ENCODE results near the gene SAA4. TPM values are rescaled to one million over a fixed set of nuclear protein-coding genes. Genes with fewer than 3 reads are reported as not detected.

Gene SAA4
- total RNA-seq, 1 experiment from 2014 or later, result 0.50 TPM

DNA sequence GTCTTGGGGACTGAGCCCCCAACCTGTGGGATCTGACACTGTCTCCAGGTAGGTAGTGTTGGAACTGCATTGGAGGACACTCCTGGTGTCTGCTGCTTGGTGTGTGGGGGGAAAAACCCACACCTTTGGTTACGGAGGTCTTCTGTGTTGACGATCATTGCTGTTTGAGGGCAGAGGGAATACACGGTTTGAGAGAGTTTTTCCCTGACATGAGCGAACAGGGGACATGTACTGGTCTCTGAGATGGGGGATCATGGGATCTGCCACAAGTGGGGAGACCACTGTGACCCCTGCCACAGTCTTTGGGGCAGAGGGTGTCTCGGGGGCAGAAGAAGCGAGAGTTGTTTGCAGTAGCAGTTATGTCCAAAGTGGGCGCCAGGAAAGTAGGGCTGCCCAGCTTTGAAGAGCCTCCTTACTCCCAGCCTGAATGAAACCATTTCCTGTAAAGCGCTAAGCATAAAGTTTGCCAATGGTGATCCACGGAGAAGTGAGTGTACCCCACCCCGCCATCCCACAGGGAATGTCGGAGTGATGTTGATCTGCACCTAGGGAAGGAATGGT is 17.3 kb upstream of the SAA4 start:
- TF ChIP-seq, protein P1, sequence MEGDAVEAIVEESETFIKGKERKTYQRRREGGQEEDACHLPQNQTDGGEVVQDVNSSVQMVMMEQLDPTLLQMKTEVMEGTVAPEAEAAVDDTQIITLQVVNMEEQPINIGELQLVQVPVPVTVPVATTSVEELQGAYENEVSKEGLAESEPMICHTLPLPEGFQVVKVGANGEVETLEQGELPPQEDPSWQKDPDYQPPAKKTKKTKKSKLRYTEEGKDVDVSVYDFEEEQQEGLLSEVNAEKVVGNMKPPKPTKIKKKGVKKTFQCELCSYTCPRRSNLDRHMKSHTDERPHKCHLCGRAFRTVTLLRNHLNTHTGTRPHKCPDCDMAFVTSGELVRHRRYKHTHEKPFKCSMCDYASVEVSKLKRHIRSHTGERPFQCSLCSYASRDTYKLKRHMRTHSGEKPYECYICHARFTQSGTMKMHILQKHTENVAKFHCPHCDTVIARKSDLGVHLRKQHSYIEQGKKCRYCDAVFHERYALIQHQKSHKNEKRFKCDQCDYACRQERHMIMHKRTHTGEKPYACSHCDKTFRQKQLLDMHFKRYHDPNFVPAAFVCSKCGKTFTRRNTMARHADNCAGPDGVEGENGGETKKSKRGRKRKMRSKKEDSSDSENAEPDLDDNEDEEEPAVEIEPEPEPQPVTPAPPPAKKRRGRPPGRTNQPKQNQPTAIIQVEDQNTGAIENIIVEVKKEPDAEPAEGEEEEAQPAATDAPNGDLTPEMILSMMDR (IDR thresholded peaks at IDR 0.05), result no peak
- TF ChIP-seq SMAD3 (CRISPR knock-in tag; IDR thresholded peaks at IDR 0.05; ENCODE audit: borderline replicate concordance) (no peak), GTF2I (CRISPR knock-in tag; conservative IDR thresholded peaks at IDR 0.05) (no peak), IRF2 (CRISPR knock-in tag; IDR thresholded peaks at IDR 0.05; ENCODE audit: borderline replicate concordance, low read depth) (no peak), JAZF1 (CRISPR knock-in tag; IDR thresholded peaks at IDR 0.05) (no peak)
- TF ChIP-seq, protein P2, sequence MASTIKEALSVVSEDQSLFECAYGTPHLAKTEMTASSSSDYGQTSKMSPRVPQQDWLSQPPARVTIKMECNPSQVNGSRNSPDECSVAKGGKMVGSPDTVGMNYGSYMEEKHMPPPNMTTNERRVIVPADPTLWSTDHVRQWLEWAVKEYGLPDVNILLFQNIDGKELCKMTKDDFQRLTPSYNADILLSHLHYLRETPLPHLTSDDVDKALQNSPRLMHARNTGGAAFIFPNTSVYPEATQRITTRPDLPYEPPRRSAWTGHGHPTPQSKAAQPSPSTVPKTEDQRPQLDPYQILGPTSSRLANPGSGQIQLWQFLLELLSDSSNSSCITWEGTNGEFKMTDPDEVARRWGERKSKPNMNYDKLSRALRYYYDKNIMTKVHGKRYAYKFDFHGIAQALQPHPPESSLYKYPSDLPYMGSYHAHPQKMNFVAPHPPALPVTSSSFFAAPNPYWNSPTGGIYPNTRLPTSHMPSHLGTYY (CRISPR knock-in tag; IDR thresholded peaks at IDR 0.05), result no peak
- no peak for ATAC-seq
- Mint-ChIP-seq H3K27ac (no peak overlapping the region), H3K27me3 (ENCODE audit: low read depth) (no peaks in the 10 kb centered on the region; the same call in 1 of the 2 replicates), H3K4me3 (no peak overlapping the region), H3K36me3 (no peaks in the 10 kb centered on the region), H3K4me1 (no peaks in the 10 kb centered on the region), H3K9me3 (no peaks in the 10 kb centered on the region)
- no peak for DNase-seq (ENCODE audit: low spot score)
- ChIA-PET POLR2A (interaction anchor here (1.3 kb wide), 1 partner anchor 10 kb away, joined by 3 read pairs; no protein-coding TSS in a partner anchor), CTCF (no interaction called here)

GRCh38 chr11:18253233-18253632 is 16.6 kb upstream of the SAA4 start:
- ChIA-PET POLR2A (interaction anchor here (1.3 kb wide), 1 partner anchor 10 kb away, joined by 3 read pairs; no protein-coding TSS in a partner anchor), CTCF (interaction anchor here (1.1 to 1.6 kb wide), 2 partner anchors 9 to 22 kb away, joined by 4 to 7 read pairs; no protein-coding TSS in a partner anchor)
- no peak overlapping the region for H3K4me3 Mint-ChIP-seq
- no peaks in the 10 kb centered on the region; the same call in 1 of the 2 replicates for H3K27me3 Mint-ChIP-seq (ENCODE audit: low read depth)
- no peaks in the 10 kb centered on the region for H3K9me3 Mint-ChIP-seq
- ATAC-seq (no peak), DNase-seq (ENCODE audit: low spot score) (no peak)
- peak overlapping the region; percentile 81; the same call in 1 of the 2 replicates for H3K27ac Mint-ChIP-seq
- no peaks in the 10 kb centered on the region for H3K4me1 Mint-ChIP-seq
- H3K36me3 Mint-ChIP-seq, result no peaks in the 10 kb centered on the region
- TF ChIP-seq GTF2I (CRISPR knock-in tag; conservative IDR thresholded peaks at IDR 0.05) (no peak), NFATC4 (CRISPR knock-in tag; IDR thresholded peaks at IDR 0.05) (no peak), ELF4 (CRISPR knock-in tag; IDR thresholded peaks at IDR 0.05; ENCODE audit: low read depth) (no peak), FOXP4 (CRISPR knock-in tag; IDR thresholded peaks at IDR 0.05) (no peak), ZNF232 (CRISPR knock-in tag; IDR thresholded peaks at IDR 0.05) (no peak), ZNF423 (CRISPR knock-in tag; IDR thresholded peaks at IDR 0.05) (no peak), ETV6 (CRISPR knock-in tag; IDR thresholded peaks at IDR 0.05) (no peak), CREM (CRISPR knock-in tag; IDR thresholded peaks at IDR 0.05) (no peak), MAX (CRISPR knock-in tag; IDR thresholded peaks at IDR 0.05) (no peak), ARID4B (CRISPR knock-in tag; IDR thresholded peaks at IDR 0.05; ENCODE audit: borderline replicate concordance) (no peak)
- TF ChIP-seq, protein P3, sequence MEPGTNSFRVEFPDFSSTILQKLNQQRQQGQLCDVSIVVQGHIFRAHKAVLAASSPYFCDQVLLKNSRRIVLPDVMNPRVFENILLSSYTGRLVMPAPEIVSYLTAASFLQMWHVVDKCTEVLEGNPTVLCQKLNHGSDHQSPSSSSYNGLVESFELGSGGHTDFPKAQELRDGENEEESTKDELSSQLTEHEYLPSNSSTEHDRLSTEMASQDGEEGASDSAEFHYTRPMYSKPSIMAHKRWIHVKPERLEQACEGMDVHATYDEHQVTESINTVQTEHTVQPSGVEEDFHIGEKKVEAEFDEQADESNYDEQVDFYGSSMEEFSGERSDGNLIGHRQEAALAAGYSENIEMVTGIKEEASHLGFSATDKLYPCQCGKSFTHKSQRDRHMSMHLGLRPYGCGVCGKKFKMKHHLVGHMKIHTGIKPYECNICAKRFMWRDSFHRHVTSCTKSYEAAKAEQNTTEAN (CRISPR knock-in tag; IDR thresholded peaks at IDR 0.05), result no peak
- TF ChIP-seq, protein P4, sequence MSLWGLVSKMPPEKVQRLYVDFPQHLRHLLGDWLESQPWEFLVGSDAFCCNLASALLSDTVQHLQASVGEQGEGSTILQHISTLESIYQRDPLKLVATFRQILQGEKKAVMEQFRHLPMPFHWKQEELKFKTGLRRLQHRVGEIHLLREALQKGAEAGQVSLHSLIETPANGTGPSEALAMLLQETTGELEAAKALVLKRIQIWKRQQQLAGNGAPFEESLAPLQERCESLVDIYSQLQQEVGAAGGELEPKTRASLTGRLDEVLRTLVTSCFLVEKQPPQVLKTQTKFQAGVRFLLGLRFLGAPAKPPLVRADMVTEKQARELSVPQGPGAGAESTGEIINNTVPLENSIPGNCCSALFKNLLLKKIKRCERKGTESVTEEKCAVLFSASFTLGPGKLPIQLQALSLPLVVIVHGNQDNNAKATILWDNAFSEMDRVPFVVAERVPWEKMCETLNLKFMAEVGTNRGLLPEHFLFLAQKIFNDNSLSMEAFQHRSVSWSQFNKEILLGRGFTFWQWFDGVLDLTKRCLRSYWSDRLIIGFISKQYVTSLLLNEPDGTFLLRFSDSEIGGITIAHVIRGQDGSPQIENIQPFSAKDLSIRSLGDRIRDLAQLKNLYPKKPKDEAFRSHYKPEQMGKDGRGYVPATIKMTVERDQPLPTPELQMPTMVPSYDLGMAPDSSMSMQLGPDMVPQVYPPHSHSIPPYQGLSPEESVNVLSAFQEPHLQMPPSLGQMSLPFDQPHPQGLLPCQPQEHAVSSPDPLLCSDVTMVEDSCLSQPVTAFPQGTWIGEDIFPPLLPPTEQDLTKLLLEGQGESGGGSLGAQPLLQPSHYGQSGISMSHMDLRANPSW (CRISPR knock-in tag; conservative IDR thresholded peaks at IDR 0.05; ENCODE audit: low read depth), result no peak
- TF ChIP-seq, protein P5, sequence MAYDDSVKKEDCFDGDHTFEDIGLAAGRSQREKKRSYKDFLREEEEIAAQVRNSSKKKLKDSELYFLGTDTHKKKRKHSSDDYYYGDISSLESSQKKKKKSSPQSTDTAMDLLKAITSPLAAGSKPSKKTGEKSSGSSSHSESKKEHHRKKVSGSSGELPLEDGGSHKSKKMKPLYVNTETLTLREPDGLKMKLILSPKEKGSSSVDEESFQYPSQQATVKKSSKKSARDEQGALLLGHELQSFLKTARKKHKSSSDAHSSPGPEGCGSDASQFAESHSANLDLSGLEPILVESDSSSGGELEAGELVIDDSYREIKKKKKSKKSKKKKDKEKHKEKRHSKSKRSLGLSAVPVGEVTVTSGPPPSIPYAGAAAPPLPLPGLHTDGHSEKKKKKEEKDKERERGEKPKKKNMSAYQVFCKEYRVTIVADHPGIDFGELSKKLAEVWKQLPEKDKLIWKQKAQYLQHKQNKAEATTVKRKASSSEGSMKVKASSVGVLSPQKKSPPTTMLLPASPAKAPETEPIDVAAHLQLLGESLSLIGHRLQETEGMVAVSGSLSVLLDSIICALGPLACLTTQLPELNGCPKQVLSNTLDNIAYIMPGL (CRISPR knock-in tag; IDR thresholded peaks at IDR 0.05), result no peak
